ENCODE measurements around the gene RNF152.

DNA sequence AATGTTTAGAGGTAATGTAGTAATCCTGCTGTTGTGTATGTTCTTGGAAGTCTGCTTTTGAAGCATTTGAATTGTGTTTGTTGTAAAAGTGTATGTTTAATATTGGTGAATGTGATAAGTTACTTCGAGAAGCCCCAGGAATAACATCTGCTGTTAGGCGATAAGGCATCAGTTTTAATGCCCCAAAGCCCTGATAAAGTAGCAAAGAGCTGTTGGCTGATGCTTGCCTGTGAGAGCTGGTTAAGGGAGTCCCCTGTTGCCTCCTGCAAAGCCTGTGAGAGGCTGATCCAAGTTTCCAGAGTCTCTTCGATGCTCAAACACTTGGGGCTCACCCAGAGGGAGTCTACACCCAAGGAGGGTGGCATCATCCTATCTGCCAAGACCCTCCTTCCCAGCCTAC lies 110.3 kb downstream of the RNF152 start:
- TF ChIP-seq, protein P1, sequence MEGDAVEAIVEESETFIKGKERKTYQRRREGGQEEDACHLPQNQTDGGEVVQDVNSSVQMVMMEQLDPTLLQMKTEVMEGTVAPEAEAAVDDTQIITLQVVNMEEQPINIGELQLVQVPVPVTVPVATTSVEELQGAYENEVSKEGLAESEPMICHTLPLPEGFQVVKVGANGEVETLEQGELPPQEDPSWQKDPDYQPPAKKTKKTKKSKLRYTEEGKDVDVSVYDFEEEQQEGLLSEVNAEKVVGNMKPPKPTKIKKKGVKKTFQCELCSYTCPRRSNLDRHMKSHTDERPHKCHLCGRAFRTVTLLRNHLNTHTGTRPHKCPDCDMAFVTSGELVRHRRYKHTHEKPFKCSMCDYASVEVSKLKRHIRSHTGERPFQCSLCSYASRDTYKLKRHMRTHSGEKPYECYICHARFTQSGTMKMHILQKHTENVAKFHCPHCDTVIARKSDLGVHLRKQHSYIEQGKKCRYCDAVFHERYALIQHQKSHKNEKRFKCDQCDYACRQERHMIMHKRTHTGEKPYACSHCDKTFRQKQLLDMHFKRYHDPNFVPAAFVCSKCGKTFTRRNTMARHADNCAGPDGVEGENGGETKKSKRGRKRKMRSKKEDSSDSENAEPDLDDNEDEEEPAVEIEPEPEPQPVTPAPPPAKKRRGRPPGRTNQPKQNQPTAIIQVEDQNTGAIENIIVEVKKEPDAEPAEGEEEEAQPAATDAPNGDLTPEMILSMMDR (conservative IDR thresholded peaks at IDR 0.05; ENCODE audit: low read depth, low read length), result no peak
- TF ChIP-seq POLR2A (IDR thresholded peaks at IDR 0.05; ENCODE audit: low read depth, low read length) (no peak), FOS (IDR thresholded peaks at IDR 0.05; ENCODE audit: low read depth, low read length) (no peak), CEBPB (IDR thresholded peaks at IDR 0.05; ENCODE audit: low read depth, low read length) (no peak), SMC3 (IDR thresholded peaks at IDR 0.05; ENCODE audit: low read depth, low read length) (no peak), NFE2L2 (IDR thresholded peaks at IDR 0.05; ENCODE audit: low read depth, low read length) (no peak), RFX5 (IDR thresholded peaks at IDR 0.05; ENCODE audit: low read depth, low read length) (no peak), CHD1 (IDR thresholded peaks at IDR 0.05; ENCODE audit: low read depth, low read length) (no peak), MAZ (IDR thresholded peaks at IDR 0.05; ENCODE audit: borderline replicate concordance, low read depth, low read length) (no peak), MXI1 (IDR thresholded peaks at IDR 0.05; ENCODE audit: borderline replicate concordance, low read depth, low read length) (no peak), RAD21 (IDR thresholded peaks at IDR 0.05; ENCODE audit: low read length) (no peak)
- TF ChIP-seq, protein P2, sequence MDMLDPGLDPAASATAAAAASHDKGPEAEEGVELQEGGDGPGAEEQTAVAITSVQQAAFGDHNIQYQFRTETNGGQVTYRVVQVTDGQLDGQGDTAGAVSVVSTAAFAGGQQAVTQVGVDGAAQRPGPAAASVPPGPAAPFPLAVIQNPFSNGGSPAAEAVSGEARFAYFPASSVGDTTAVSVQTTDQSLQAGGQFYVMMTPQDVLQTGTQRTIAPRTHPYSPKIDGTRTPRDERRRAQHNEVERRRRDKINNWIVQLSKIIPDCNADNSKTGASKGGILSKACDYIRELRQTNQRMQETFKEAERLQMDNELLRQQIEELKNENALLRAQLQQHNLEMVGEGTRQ (IDR thresholded peaks at IDR 0.05; ENCODE audit: low read depth, low read length), result no peak

Measured in IMR-90 (cell line).